GM12892 (cell line): ENCODE results near the gene TNFSF4.

ENCODE experiments used
- DNase-seq: peaks from one replicate; pipeline ENCODE4 v3.0.0; 2011; ENCODE audit not compliant: insufficient read length
- FAIRE-seq: peaks from 2 replicates; lab custom pipeline; 2011; peaks lifted over from hg19 to GRCh38; lab: Jason Lieb, UNC
- POLR2A ChIP-seq: IDR thresholded peaks from 2 replicates; pipeline ENCODE4 v1.6.1; 2011; ENCODE audit warnings: low read depth, low read length, control low read depth
- POLR2AphosphoS5 ChIP-seq: IDR thresholded peaks from 2 replicates; pipeline ENCODE4 v1.6.1; 2011; ENCODE audit warnings: low read depth, low read length, control low read depth
- TAF1 ChIP-seq: IDR thresholded peaks from 2 replicates; pipeline ENCODE4 v1.6.1; 2011; ENCODE audit warnings: low read depth, mild to moderate bottlenecking, control low read depth, low read length, borderline replicate concordance

The TNFSF4 gene

DNA sequence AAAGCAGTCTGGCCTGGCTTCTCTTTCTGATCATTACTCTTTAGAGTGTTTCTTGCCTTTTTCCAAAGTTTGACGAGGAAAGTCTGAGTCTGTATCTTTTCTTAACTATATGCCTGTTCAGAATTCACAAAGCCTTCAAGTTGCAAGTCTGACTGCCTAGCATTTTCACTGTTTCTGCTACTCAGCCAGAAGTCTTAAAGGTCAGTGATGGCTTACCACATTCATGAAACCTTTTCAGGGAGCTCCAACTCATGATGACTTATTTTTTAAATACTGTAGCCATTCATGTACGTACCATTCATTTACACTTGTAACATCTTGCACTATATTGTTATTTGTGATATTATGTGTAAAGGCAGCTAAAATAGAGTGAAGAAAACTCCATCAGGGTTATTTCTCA is 58.2 kb downstream of the TNFSF4 start:
- TF ChIP-seq POLR2A, result no peak
- TF ChIP-seq TAF1, result no peak
- no peak for TF ChIP-seq POLR2AphosphoS5
- FAIRE-seq (no peak), DNase-seq (no peak)

- DNase-seq, result no peak
- TF ChIP-seq TAF1, result no peak
- TF ChIP-seq POLR2AphosphoS5, result no peak
- TF ChIP-seq POLR2A, result no peak
- no peak for FAIRE-seq
Observed at GRCh38 chr1:173148545-173148944, 58.6 kb downstream of the TNFSF4 start.

DNA sequence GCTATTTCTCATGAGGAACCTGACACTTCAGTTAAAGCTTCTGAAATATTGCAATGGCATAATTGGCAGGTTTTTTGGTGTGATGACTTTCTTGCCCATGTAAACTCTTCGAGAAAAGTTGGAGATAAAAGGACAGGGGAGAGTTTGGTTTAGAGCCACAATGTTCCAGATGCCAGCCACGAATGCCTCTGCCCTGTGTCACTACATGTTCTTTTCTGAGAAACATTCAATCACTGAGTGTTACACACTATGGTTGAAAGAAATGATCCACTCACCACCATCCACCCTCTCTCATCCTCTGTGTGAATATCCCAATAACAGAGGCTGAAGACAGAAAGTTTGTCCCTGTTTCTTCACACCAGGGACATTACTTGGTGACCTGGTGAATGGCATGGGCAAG is 66.4 kb downstream of the TNFSF4 start:
- FAIRE-seq (no peak), DNase-seq (no peak)
- TF ChIP-seq POLR2A (no peak), POLR2AphosphoS5 (no peak)

DNA sequence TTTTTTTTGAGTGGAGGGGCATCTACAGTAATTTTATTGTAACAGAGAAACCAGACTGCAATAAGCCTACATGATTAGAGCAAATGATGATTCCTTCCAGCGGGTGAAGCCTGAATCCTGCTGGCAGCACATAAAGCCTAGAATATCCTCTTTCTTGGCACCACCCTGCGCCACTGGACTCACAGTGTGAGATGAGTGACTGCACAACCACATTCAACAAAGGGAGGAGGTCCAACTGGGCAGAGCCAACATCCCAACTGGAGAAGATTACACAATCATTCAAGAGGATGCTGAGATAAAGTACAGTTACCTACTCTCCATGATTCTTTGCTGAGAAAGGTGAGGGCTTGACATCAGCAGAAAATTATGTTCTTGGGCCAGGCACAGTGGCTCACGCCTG is 67.4 kb downstream of the TNFSF4 start:
- FAIRE-seq, result no peak
- DNase-seq, result no peak
- TF ChIP-seq TAF1, result no peak
- TF ChIP-seq POLR2AphosphoS5, result no peak
- TF ChIP-seq POLR2A, result no peak

GRCh38 chr1:173137107-173137706 is 69.9 kb downstream of the TNFSF4 start:
- FAIRE-seq (no peak), DNase-seq (no peak)
- TF ChIP-seq POLR2A (no peak), POLR2AphosphoS5 (no peak), TAF1 (no peak)

DNA sequence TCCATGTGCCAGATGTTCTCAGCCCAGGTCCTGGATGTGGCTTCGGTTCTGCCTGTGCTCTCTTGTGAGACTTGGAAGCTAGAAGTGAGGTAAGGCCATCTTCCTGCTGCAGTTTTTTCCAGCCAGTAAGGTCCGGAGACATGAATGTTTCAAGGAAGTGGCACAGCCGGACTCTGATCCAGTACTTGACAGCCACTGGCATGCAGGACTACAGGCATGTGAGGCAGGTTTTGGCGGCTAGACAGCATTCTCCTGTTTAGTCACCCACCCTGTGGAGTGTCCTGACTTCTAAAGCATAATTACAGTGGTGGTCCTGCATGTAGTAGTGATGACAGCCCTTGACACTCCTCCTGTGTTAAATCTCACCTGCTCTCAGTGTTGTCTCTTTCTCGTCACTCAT is 72.3 kb downstream of the TNFSF4 start:
- TF ChIP-seq POLR2A (no peak), TAF1 (no peak), POLR2AphosphoS5 (no peak)
- DNase-seq (no peak), FAIRE-seq (no peak)

- TF ChIP-seq POLR2AphosphoS5 (no peak), TAF1 (no peak), POLR2A (no peak)
- no peak for DNase-seq
- FAIRE-seq, result no peak
Observed at GRCh38 chr1:173134029-173134428, 73.1 kb downstream of the TNFSF4 start.
